Panc1 (cell line): ENCODE data around the gene ZNF25. TPM values are rescaled to one million over a fixed set of nuclear protein-coding genes. Genes with fewer than 3 reads are reported as not detected.

Experiments used
- ATAC-seq: fragments of 200-7000 bp; cut with Tn5 transposase; 2 replicates; pipeline ENCODE4 v1.9.1; 2020; ENCODE audit warnings: mild to moderate bottlenecking, moderate library complexity
- BruUV-seq: library from RNA; stranded (reverse); fragments of 400-500 nt; replicated peaks from 2 replicates; lab custom pipeline; 2021; lab: Mats Ljungman, UMichigan
- CTCF ChIA-PET: fragments of 300-600 bp; sonication (Branson Sonifier 250); formaldehyde crosslinking; loops from one replicate; lab custom pipeline; 2022; ENCODE audit warnings: antibody characterized with exemption; lab: Charles Lee
- POLR2A ChIA-PET: fragments of 300-600 bp; sonication (Branson Sonifier 250); formaldehyde crosslinking; loops from one replicate; lab custom pipeline; 2022; ENCODE audit warnings: antibody characterized with exemption; lab: Charles Lee
- DNase-seq: peaks from one replicate; pipeline ENCODE4 v3.0.0-alpha.2; 2010; ENCODE audit warnings: low read depth, low spot score
- H3K27ac ChIP-seq: 2 replicates; pipeline ENCODE4 v1.5.1; 2011; ENCODE audit warnings: mild to moderate bottlenecking, low read length, inconsistent platforms
- H3K27me3 ChIP-seq: fragments of 200-500 bp; sonication (Bioruptor generic); 2 replicates; pipeline ENCODE4 v1.6.0; 2014; ENCODE audit warnings: low read length, inconsistent platforms; ENCODE audit not compliant: control insufficient read depth, insufficient read depth
- H3K36me3 ChIP-seq: fragments of 200-500 bp; sonication (Bioruptor generic); 2 replicates; pipeline ENCODE4 v1.5.1; 2014; ENCODE audit warnings: inconsistent platforms, mild to moderate bottlenecking, low read length, moderate library complexity; ENCODE audit not compliant: control insufficient read depth, insufficient read depth
- H3K4me1 ChIP-seq: 2 replicates; pipeline ENCODE4 v1.5.1; 2011; ENCODE audit warnings: inconsistent platforms, mild to moderate bottlenecking, low read length, moderate library complexity; ENCODE audit not compliant: control insufficient read depth, insufficient read depth
- H3K4me3 ChIP-seq, 2 experiments: 2 replicates each; pipeline ENCODE4 v1.5.1; 2011 to 2012; ENCODE audit warnings: low read depth in 2 of 2, low read length in 2 of 2, mild to moderate bottlenecking in 2 of 2, inconsistent platforms in 1 of 2, moderate library complexity in 1 of 2
- H3K9me3 ChIP-seq: fragments of 200-500 bp; sonication (Bioruptor generic); 2 replicates; pipeline ENCODE4 v1.5.1; 2014; ENCODE audit warnings: low read depth, mild to moderate bottlenecking, inconsistent platforms, low read length, moderate library complexity; ENCODE audit not compliant: control insufficient read depth, insufficient read depth
- POLR2AphosphoS5 ChIP-seq: IDR thresholded peaks from 2 replicates; pipeline ENCODE4 v1.6.1; 2012; ENCODE audit warnings: mild to moderate bottlenecking, low read depth, low read length, moderate library complexity
- SIN3A ChIP-seq: IDR thresholded peaks from 2 replicates; pipeline ENCODE4 v1.6.1; 2012; ENCODE audit warnings: low read depth, mild to moderate bottlenecking, low read length, moderate library complexity, borderline replicate concordance; ENCODE audit not compliant: insufficient read depth
- TCF7L2 ChIP-seq: IDR thresholded peaks from 2 replicates; pipeline ENCODE4 v1.6.1; 2011; ENCODE audit warnings: mild to moderate bottlenecking, low read depth, low read length, inconsistent platforms
- in situ Hi-C: cut with HindIII; loops from 2 replicates; pipeline ENCODE4 v1.10.0; 2016; ENCODE audit warnings: low sequenced_read_pairs, low pct_unique_long_range_greater_than_20kb
- intact Hi-C: fragments of 100-400 bp; cut with micrococcal nuclease; formaldehyde crosslinking; loops from one replicate; pipeline ENCODE4 v1.10.0; 2022; ENCODE audit not compliant: unreplicated experiment
- total RNA-seq: library from RNA; stranded (reverse); gene quantifications from one replicate; pipeline ENCODE4 v1.2.1, GENCODE V29; 2021; ENCODE audit not compliant: unreplicated experiment
- TF ChIP-seq, protein P1 (sequence below): fragments of 450-650 bp; IDR thresholded peaks from 2 replicates; pipeline ENCODE4 v1.5.1; 2017; ENCODE audit warnings: mild to moderate bottlenecking
- TF ChIP-seq, protein P2 (sequence below), 2 experiments: IDR thresholded peaks; 2 replicates each; pipeline ENCODE4 v1.6.1; 2011 to 2012; ENCODE audit warnings: low read depth in 2 of 2, control low read depth in 1 of 2, low read length in 1 of 2, mild to moderate bottlenecking in 1 of 2, moderate library complexity in 1 of 2; ENCODE audit not compliant: insufficient read depth in 1 of 2

ZNF25 gene
- total RNA-seq, 1 experiment from 2014 or later = 2.9 TPM

DNA sequence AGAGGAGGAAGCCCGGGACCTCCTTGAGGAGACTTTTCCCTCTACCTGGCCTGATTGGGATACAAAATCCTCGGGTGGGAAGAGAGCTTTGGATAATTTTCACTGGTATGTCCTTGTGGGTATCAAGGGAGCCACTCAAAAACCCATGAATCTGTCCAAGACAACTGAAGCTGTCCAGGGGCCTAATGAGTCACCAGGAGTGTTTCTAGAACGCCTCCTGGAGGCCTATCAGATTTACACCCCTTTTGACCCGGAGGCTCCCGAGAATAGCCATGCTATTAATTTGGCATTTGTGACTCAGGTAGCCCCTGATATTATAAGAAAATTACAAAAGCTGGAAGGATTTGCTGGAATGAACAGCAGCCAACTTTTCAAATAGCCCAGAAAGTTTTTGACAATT is 38.6 kb downstream of the ZNF25 start:
- no peak for ATAC-seq
- BruUV-seq = no TSS peak
- H3K27ac ChIP-seq = no peak overlapping the region
- intact Hi-C loops = no loop called here
- H3K36me3 ChIP-seq = no peaks in the 10 kb centered on the region
- H3K4me3 ChIP-seq = no peak overlapping the region
- H3K9me3 ChIP-seq = no peaks in the 10 kb centered on the region
- in situ Hi-C loops = no loop called here
- POLR2A ChIA-PET = no interaction called here
- TF ChIP-seq, protein P1, sequence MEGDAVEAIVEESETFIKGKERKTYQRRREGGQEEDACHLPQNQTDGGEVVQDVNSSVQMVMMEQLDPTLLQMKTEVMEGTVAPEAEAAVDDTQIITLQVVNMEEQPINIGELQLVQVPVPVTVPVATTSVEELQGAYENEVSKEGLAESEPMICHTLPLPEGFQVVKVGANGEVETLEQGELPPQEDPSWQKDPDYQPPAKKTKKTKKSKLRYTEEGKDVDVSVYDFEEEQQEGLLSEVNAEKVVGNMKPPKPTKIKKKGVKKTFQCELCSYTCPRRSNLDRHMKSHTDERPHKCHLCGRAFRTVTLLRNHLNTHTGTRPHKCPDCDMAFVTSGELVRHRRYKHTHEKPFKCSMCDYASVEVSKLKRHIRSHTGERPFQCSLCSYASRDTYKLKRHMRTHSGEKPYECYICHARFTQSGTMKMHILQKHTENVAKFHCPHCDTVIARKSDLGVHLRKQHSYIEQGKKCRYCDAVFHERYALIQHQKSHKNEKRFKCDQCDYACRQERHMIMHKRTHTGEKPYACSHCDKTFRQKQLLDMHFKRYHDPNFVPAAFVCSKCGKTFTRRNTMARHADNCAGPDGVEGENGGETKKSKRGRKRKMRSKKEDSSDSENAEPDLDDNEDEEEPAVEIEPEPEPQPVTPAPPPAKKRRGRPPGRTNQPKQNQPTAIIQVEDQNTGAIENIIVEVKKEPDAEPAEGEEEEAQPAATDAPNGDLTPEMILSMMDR = no peak
- TF ChIP-seq TCF7L2 = no peak
- no peak for TF ChIP-seq SIN3A
- TF ChIP-seq, protein P2, sequence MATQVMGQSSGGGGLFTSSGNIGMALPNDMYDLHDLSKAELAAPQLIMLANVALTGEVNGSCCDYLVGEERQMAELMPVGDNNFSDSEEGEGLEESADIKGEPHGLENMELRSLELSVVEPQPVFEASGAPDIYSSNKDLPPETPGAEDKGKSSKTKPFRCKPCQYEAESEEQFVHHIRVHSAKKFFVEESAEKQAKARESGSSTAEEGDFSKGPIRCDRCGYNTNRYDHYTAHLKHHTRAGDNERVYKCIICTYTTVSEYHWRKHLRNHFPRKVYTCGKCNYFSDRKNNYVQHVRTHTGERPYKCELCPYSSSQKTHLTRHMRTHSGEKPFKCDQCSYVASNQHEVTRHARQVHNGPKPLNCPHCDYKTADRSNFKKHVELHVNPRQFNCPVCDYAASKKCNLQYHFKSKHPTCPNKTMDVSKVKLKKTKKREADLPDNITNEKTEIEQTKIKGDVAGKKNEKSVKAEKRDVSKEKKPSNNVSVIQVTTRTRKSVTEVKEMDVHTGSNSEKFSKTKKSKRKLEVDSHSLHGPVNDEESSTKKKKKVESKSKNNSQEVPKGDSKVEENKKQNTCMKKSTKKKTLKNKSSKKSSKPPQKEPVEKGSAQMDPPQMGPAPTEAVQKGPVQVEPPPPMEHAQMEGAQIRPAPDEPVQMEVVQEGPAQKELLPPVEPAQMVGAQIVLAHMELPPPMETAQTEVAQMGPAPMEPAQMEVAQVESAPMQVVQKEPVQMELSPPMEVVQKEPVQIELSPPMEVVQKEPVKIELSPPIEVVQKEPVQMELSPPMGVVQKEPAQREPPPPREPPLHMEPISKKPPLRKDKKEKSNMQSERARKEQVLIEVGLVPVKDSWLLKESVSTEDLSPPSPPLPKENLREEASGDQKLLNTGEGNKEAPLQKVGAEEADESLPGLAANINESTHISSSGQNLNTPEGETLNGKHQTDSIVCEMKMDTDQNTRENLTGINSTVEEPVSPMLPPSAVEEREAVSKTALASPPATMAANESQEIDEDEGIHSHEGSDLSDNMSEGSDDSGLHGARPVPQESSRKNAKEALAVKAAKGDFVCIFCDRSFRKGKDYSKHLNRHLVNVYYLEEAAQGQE (IDR thresholded peaks at IDR 0.05; ENCODE audit: insufficient read depth in 1 of 2, low read depth in 2 of 2, low read length in 1 of 2) = no peak
- no peak for TF ChIP-seq POLR2AphosphoS5
- no peaks in the 10 kb centered on the region for H3K27me3 ChIP-seq
- DNase-seq = no peak
- CTCF ChIA-PET = no interaction called here
- H3K4me1 ChIP-seq = no peaks in the 10 kb centered on the region

DNA sequence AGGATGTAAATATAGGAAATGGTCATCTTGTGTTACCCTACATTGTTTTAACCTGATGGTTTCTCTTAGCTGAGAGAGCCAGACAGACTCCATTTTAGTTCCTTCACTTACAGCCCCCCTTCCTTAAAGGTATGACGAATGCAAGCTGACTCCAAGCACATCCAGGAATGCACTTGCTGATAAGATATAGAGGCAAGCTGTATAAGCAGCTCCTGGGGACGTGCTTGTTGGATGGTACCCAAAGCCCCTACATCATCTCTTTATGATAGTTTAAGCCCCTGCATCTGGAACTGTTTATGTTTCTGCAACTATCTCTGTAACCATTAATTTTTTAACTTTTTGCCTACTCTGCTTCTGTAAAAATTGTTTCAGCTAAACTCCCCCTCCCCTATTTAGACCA is 41.7 kb downstream of the ZNF25 start:
- Histone ChIP-seq H3K27ac (no peak overlapping the region), H3K9me3 (no peaks in the 10 kb centered on the region), H3K27me3 (no peaks in the 10 kb centered on the region), H3K36me3 (no peaks in the 10 kb centered on the region), H3K4me1 (no peaks in the 10 kb centered on the region), H3K4me3 (no peak overlapping the region)
- in situ Hi-C loops (no loop called here), intact Hi-C loops (no loop called here)
- DNase-seq (no peak), ATAC-seq (no peak)
- BruUV-seq = no TSS peak
- ChIA-PET POLR2A (no interaction called here), CTCF (no interaction called here)
- TF ChIP-seq, protein P2 (IDR thresholded peaks at IDR 0.05; ENCODE audit: insufficient read depth in 1 of 2, low read depth in 2 of 2, low read length in 1 of 2) = no peak
- TF ChIP-seq, protein P1 = no peak
- TF ChIP-seq TCF7L2 = no peak
- TF ChIP-seq SIN3A = no peak
- no peak for TF ChIP-seq POLR2AphosphoS5
